HG03571 (cell line): ENCODE data around the gene TSPEAR.

Experiments used
- ATAC-seq: cut with Tn5 transposase; IDR thresholded peaks from one replicate; pipeline ENCODE4 v1.9.1; 2021; ENCODE audit not compliant: unreplicated experiment

The TSPEAR gene

GRCh38 chr21:44478801-44479167 lies 232.6 kb downstream of the TSPEAR start:
- no peak for ATAC-seq

DNA sequence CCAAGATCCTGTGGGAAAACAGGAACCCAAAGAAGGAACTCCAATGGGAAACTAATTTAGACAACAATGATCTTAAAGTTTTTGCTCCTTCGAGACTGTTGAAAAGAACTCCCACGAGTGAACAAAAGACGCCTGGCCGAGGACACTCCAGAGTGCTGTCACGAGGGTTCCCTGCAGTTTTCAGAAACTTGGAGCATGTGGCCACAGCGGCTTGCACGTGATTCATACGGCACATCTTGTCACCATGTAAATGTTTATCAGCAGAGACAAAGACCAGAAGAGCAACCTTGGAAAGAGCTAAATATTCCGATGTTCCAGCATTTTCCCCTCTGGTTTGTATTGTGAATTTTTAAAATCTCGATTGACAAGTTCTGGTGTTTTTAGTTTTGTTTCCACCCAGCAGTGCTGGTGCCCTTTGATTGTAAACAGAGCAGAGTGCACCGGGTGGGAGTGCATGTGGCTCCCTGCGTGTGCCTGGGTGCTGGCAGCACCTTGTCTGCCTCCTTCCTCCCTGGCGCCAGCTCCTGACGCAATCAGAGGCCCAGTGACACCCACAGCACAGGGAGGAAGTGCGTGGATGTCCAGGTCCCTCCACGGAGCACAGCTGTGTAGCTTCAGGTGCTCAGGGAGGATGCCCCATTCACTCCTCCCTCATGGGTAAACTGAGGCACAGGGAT lies 233.1 kb downstream of the TSPEAR start:
- ATAC-seq: no peak

DNA sequence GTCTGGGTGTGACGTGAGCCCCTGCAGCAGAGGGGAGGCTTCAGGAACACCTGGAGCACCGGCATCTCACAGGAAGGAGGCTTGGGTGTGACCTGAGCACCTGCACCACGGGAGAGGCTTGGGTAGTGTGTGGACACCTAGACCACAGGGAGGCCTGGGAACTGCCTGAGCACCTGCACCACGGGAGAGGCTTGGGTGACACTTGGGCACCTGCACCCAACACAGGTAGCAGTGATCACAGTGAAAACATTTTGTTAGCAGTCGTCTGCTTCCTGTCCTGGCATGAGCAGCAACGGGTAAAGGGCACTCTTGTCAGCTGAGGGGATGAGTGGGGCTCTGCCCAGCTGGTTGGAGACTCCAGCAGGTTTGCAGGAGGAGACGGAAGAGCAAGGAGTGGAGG lies 233.7 kb downstream of the TSPEAR start:
- no peak for ATAC-seq

- ATAC-seq: no peak
Observed at GRCh38 chr21:44477131-44477530, 234.2 kb downstream of the TSPEAR start.

GRCh38 chr21:44475266-44475845 lies 236.0 kb downstream of the TSPEAR start:
- ATAC-seq: no peak

DNA sequence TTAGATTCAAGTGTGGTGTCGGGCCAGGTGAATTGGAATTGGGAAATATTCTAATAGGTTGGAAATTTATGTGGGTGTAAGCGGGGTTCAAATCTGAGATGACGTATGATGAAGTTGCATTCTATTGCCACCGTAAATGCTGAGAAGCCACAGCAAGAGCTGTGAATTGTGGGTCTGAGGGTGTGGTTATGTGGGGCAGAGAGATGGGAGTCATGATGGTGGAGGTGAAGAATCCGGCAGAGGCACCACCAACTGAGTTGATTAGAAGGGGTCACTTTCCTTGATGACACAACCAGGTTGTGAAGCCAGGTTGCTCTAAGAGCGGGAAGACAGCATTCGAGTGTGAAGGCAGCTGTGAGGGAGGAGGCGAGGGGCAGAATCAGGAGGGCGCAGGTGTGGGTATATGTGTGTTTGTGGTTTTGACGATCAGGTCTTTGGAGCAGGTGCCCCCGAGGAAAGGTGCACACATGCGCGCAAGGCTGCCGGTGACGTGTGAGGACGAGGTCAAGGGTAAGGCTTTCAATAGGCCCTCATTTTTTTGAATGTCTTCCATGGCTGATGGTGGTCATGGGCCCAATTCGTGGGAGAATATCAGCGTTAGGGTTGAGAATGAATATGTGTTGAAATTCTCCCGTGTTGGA lies 237.3 kb downstream of the TSPEAR start:
- no peak for ATAC-seq

DNA sequence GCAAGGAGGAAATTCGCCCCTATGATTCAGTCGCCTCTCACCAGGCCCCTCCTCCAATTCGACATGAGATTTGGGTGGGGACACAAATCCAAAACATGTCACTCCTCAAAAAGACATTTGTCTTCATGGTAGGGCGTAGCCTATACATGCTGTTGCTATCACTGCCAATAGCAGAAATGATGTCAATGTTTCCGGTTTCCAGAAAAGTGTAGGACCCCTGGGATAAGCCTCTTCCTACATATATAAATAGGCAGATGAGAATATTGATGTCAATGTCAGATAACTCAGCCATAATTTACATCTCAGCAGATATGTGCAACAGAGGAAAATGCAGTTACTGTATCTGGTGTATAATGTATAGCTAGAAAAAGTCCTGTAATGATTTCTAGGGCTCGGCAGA lies 239.4 kb downstream of the TSPEAR start:
- ATAC-seq: no peak

- no peak for ATAC-seq
Observed at GRCh38 chr21:44471341-44471740, 240.0 kb downstream of the TSPEAR start.

DNA sequence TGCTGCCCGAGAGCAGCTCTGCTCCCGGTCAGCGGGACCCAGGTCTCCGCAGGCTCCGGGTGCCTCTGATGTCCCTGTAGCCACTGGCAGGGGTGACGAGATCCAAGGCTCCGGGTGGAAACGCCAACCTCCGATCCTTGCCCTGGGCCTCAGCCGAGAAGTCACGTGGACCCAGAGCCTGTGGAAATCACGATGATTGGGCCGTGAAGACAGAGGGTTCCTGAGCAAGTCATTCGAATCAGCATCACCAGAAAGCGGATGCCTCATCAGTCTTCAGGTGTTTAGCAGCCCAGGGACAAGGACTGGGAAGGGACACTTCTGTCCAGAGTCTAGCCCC lies 243.5 kb downstream of the TSPEAR start:
- no peak for ATAC-seq

- ATAC-seq: no peak
Observed at GRCh38 chr21:44466996-44467858, 244.1 kb downstream of the TSPEAR start.

GRCh38 chr21:44466351-44466954 lies 244.9 kb downstream of the TSPEAR start:
- ATAC-seq: no peak

GRCh38 chr21:44464351-44464750 lies 247.0 kb downstream of the TSPEAR start:
- no peak for ATAC-seq

DNA sequence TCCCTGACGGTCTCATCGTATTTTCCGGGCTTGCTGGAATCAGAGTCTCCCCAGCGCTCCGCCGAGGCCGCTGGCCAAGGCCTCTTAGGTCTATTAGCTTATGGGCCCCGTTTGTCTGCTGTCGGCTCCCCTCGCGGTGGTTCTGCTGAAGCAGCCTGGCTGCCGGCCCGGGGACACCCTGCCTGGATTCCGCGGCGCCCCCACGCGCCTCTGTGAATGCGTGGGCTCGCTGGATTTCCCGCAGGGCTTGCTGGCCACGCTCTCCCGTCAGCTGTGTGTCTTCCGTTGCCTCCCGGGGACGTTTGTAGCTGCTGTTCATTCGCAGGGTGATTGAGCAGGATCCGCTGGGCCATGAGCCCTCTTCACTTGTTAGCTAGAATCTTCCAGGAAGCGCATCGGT lies 247.6 kb downstream of the TSPEAR start:
- no peak for ATAC-seq

GRCh38 chr21:44462834-44463200 lies 248.6 kb downstream of the TSPEAR start:
- no peak for ATAC-seq

- ATAC-seq: no peak
Observed at GRCh38 chr21:44462086-44462833, 249.1 kb downstream of the TSPEAR start.

GRCh38 chr21:44461464-44462001 lies 249.8 kb downstream of the TSPEAR start:
- no peak for ATAC-seq

- ATAC-seq: no peak
Observed at GRCh38 chr21:44461005-44461404, 250.4 kb downstream of the TSPEAR start.

DNA sequence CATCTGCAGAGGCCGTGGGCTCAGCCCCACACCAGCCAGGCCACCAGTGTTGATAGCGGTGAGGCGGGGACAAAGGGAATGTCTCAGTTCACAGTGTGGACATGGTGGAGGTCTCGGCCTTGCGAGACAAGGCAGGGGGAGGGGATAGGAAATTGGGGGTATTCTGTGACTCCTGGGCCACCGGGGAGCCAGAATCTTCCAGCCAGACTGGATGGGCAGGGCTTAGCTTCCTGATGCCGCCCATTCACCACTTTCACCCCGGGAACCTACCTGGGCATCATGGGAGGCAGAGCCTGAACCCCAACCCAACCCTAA lies 251.0 kb downstream of the TSPEAR start:
- no peak for ATAC-seq

DNA sequence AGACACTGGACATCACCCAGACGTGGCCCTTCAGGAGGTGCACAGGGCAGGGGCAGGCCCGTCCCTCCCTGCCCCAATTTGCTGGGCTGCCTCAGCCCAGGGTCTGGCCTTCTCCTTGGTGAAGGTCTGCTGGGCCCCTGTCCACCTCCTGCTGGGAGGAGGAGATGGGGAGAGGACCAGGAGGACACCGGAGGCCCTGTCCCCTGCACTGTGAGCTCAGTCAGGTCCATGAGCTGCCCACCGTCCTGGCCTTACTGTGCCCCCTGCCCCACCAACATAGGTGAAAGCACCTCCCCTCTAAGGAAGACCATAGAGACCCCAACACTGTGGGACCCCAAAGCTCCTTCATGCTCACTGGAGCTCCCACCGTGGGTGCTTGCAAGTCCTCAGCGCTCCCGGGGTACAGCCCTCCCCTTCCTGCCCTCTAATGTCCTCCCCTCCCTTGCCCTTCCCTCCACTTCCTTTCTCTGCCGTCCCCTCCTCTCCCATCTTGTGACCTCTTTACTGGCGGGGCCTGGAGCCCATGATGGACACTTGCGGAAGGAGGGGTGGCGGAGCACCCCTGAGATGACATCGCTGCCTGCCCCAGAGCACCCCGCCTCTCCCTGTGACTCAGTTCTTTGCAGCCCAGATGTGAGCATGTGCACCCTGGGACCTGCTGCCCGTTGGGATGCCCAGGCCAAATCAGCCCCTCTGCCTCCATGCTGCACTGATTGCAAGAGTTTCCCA lies 251.5 kb downstream of the TSPEAR start:
- no peak for ATAC-seq
